Aorta (tissue), 5 donors: ENCODE data around the gene CUL9. TPM values are rescaled to one million over a fixed set of nuclear protein-coding genes. Genes with fewer than 3 reads are reported as not detected.

Source experiments
- ATAC-seq: fragments of 200-7000 bp; cut with Tn5 transposase; one replicate; pipeline ENCODE4 v1.9.1; 2022; ENCODE audit warnings: moderate library complexity; ENCODE audit not compliant: low FRiP score
- DNase-seq, 2 donors: peaks; one replicate each; pipeline ENCODE4 v3.0.0-alpha.2; 2020
- H3K27ac ChIP-seq, 2 donors: one replicate each; pipeline ENCODE4 v1.5.1; 2013; ENCODE audit warnings: low read length in 2 of 2, mild to moderate bottlenecking in 2 of 2, moderate library complexity in 2 of 2, control low read depth in 1 of 2, inconsistent platforms in 1 of 2, low read depth in 1 of 2
- H3K27me3 ChIP-seq, 2 donors: one replicate each; pipeline ENCODE4 v1.6.1; 2013; ENCODE audit warnings: control low read depth in 1 of 2, low read length in 1 of 2, mild to moderate bottlenecking in 1 of 2, moderate library complexity in 1 of 2; ENCODE audit not compliant: insufficient read depth in 2 of 2, control insufficient read depth in 1 of 2
- H3K36me3 ChIP-seq, 2 donors: one replicate each; pipeline ENCODE4 v1.6.1; 2013; ENCODE audit warnings: control low read depth in 1 of 2, low read length in 1 of 2, mild to moderate bottlenecking in 1 of 2; ENCODE audit not compliant: insufficient read depth in 2 of 2, control insufficient read depth in 1 of 2
- H3K4me1 ChIP-seq, 2 donors: one replicate each; pipeline ENCODE4 v1.6.1; 2013; ENCODE audit warnings: low read length in 2 of 2, control low read depth in 1 of 2, mild to moderate bottlenecking in 1 of 2, moderate library complexity in 1 of 2; ENCODE audit not compliant: insufficient read depth in 2 of 2, control insufficient read depth in 1 of 2
- H3K4me3 ChIP-seq, 2 donors: one replicate each; pipeline ENCODE4 v1.5.1; 2013; ENCODE audit warnings: low read length in 2 of 2, control low read depth in 1 of 2, mild to moderate bottlenecking in 1 of 2
- H3K9me3 ChIP-seq: one replicate; pipeline ENCODE4 v1.6.1; 2013; ENCODE audit warnings: mild to moderate bottlenecking, low read length; ENCODE audit not compliant: control insufficient read depth
- WGBS, 2 donors: extraction: QIAGEN DNeasy Blood & Tissue Kit; methylation state at CpG; one replicate each; pipeline ENCODE4 v1.1.7; 2013; 5-methylcytosine and 5-hydroxymethylcytosine counted together
- intact Hi-C, 2 donors: fragments of 100-400 bp; cut with DNase I; formaldehyde crosslinking; loops; one replicate each; pipeline versions ENCODE4 v1.14.2 to v1.15.0; 2022
- polyA plus RNA-seq, 2 donors: library from polyadenylated mRNA; stranded (reverse); fragments of 200-250 nt; gene quantifications; one replicate each; pipeline ENCODE4 v1.2.3, GENCODE V29; 2013
- total RNA-seq, 2 donors: library from RNA; stranded (reverse); fragmentation: NEBNext Ultra II Directional; extraction: Animal tissue kit (Norgen Biotek cat#: 25700); gene quantifications; one replicate each; pipeline ENCODE4 v1.2.1, GENCODE V29; 2021
- donor health status: healthy with polysubstance abuse.
- donor health status: Bipolar disorder and iron deficiency.
- donor health status: DM: no; HTN: no; CAD: no.
- donor health status: DM: no; HTN: no; CAD: no.
- donor health status: DM: yes; HTN: yes; CAD: no.

The CUL9 gene
- total and polyA plus RNA-seq, 4 donors: 8.1 to 106 (median 43.6) TPM

DNA sequence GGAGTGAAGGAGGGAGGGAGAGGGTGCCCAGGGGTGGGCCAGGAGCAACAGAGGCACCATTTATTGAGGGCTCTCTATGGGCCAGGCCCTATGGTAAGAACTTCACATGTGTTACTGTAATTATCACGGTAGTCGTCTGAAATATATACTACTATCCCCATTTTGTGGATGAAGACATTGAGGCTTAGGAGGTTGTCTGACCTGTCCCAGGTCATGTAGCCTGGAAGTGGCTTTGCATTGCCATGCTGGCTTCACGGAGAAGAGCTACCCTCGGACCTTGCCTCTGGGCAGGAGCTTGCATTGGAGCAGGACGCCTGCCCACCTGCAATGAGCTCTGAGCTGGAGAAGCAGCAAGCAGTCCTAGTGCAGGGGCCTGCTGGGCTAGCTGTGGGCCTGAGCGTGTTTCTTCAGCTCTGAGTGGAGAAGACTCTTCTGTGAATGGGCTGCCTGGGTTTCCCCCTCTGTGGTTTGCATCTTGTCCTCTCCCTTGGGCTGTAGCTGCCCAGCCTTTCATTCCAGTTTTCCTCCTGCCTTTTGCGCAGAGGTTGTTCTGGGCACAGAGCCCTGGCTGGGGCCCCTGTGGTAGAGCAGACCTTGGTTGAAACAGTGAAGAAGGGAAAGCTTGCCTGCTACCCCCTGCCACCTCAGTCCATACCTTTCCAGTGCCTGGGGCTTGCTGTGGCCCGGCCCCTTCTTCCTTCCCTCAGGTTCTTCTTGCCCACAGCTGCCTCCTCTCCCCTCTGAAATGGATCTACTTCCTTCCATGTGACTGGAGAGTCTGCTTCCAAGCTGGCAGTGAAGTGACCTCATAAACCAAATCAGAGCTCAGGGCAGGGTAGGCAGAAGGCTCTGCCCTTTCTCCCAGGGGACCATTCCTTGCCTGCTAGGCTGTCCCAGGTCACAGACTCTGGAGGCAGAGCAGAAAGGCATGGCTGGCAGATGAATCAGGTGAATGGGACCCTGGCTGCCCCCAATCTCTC is 35.0 kb upstream of the CUL9 start:
- Histone ChIP-seq H3K4me3 (no peak overlapping the region), H3K36me3 (no peaks in the 10 kb centered on the region), H3K27ac (no peak overlapping the region), H3K27me3 (no peaks in the 10 kb centered on the region), H3K9me3 (no peaks in the 10 kb centered on the region), H3K4me1 (peaks cover 0 to 5% of the 10 kb centered on the region in 2 donors)
- WGBS, 2 donors: 70 to 77% methylated on average over 8 of the region's 8 CpGs
- ATAC-seq (no peak), DNase-seq (no peak)
- intact Hi-C loops: no loop called here

DNA sequence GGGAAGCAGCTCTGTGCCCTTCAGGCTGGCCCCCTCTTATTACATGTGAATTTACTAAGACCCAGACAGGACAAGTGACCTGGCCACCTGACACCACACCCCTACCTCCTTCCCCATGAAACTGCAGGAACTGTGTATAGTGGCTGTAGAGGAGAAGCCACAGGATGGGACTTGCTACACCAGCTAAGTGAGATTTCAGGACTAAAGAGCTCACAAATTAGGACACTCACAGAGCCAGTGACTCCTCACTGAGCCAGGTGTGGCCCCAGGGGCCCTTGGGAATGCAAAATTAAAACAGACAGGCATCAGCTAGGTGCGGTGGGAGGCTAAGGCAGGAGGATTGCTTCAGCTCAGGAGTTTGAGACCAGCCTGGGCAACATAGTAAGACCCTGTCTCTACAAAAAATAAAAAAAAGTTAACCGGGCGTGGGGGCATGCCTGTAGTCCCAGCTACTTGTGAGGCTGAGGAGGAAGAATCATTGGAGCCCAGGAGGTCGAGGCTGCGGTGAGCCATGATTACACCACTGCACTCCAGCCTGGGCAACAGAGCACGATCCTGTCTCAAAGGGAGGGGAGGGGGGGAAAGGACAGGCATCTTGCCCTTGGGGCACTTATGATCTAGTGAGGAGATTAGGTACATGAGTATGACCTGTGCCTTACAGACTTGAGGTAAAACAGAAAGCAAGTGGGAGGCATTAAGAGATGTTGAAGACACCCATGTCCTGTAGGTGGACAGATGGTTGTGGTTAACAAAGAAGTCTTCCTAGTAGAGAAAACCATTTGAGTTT is 34.1 kb upstream of the CUL9 start:
- Histone ChIP-seq H3K36me3 (no peaks in the 10 kb centered on the region), H3K27me3 (no peaks in the 10 kb centered on the region), H3K4me1 (peaks cover 0 to 5% of the 10 kb centered on the region in 2 donors), H3K9me3 (no peaks in the 10 kb centered on the region), H3K4me3 (no peak overlapping the region), H3K27ac (no peak overlapping the region)
- intact Hi-C loops: no loop called here
- 93 to 94% methylated on average over 6 of the region's 6 CpGs for WGBS, 2 donors
- DNase-seq: no peak
- ATAC-seq: no peak

DNA sequence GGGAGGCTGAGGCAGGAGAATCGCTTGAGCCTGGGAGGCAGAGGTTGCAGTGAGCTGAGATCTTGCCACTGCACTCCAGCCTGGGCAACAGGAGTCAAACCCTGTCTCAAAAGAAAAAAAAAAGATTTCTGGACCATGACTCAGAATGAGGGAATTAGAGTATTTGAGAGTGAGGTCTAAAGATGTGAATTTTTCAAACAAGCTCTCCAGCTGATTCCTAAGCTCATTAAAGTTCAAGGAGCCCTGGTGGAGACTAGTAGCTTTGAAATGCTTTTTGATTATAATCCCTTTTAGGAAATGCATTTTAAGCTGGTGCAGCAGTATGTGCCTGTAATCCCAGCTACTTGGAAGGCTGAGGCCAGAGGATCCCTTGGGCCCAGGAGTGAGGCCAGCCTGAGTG is 32.7 kb upstream of the CUL9 start:
- DNase-seq (no peak), ATAC-seq (no peak)
- intact Hi-C loops: no loop called here
- no peak overlapping the region for H3K27ac ChIP-seq
- H3K9me3 ChIP-seq: no peaks in the 10 kb centered on the region
- peaks cover 0 to 5% of the 10 kb centered on the region in 2 donors for H3K4me1 ChIP-seq
- H3K36me3 ChIP-seq: no peaks in the 10 kb centered on the region
- H3K27me3 ChIP-seq: no peaks in the 10 kb centered on the region
- no peak overlapping the region for H3K4me3 ChIP-seq
- WGBS, 2 donors: 95 to 97% methylated on average over 1 of the region's 1 CpG

DNA sequence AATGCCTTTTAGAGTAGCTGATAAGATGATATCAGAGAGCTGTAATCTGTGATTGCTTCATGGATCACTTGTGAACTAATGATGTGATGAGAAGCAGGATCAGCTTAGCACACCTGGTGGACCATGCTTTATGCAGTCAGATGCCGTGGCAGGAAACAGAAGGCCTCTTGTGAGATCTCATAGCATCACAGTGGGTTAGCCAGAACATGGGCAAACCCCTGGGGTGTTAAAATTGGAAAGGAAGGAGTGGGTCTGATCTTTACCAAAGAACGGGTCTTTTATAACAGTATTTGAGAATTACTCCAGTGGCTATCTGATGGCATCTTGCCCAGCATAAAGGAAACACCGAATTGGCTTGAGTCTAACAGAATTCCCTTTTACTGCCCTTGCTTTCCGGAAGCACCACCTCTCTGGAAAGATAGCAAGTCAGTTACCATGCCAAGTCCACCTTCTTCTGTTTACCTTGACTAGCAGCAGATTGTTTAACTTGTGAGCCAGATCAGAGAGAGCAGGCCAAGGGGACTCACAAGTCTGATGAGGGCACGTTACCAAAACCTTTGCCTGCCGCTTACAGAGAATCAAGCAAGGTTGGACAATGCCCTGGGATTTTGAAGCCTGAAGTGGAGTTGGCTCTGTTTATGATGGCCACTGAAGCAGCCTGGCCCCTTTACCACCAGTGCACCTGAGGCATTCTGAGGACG is 31.8 kb upstream of the CUL9 start:
- Histone ChIP-seq H3K4me3 (no peak overlapping the region), H3K36me3 (no peaks in the 10 kb centered on the region), H3K9me3 (no peaks in the 10 kb centered on the region), H3K27me3 (no peaks in the 10 kb centered on the region), H3K4me1 (peaks cover 0 to 5% of the 10 kb centered on the region in 2 donors), H3K27ac (peak overlapping the region in 1 of 2 donors; percentile 32)
- no peak for DNase-seq
- intact Hi-C loops: no loop called here
- 11 to 14% methylated on average over 7 of the region's 7 CpGs for WGBS, 2 donors
- no peak for ATAC-seq

DNA sequence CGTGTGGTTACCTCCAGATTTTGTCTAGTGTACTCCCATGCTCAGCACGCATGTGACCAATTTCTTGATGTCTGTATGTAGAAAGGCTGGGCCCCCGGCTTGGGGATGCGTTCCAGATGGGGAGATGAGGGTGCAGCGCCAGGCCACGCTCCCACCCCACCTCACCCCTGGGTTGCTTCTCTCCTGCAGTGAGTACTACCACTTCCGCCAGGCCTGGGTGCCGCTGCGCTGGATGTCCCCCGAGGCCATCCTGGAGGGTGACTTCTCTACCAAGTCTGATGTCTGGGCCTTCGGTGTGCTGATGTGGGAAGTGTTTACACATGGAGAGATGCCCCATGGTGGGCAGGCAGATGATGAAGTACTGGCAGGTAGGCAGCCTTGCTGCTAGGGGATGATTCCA is 22.4 kb upstream of the CUL9 start:
- H3K36me3 ChIP-seq: no peaks in the 10 kb centered on the region
- H3K27me3 ChIP-seq: no peaks in the 10 kb centered on the region
- H3K4me1 ChIP-seq: no peaks in the 10 kb centered on the region
- no peak overlapping the region for H3K4me3 ChIP-seq
- no peaks in the 10 kb centered on the region for H3K9me3 ChIP-seq
- intact Hi-C loops: no loop called here
- DNase-seq (no peak), ATAC-seq (no peak)
- WGBS, 2 donors: 91 to 94% methylated on average over 11 of the region's 11 CpGs
- H3K27ac ChIP-seq: no peak overlapping the region

DNA sequence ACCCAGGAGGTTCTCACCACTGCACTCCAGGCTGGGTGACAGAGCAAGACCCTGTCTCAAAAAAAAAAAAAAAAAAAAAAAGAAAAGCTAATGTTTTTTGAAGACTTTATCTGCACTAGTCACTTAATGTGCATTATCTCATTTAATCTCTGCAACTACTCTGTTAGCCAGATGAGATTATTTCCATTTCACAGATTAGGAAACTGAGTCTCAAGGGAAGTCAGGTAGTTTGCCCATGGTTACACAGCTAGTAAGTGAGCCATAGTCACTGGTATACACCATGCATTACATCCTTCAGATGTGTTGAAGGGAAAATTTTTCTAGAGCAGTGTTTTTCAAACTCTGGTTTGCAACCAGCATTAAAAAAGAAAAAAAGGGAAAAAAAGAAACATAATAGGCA is 18.1 kb upstream of the CUL9 start:
- H3K27ac ChIP-seq: no peak overlapping the region
- intact Hi-C loops: no loop called here
- ATAC-seq: no peak
- H3K36me3 ChIP-seq: no peaks in the 10 kb centered on the region
- H3K4me3 ChIP-seq: no peak overlapping the region
- no peaks in the 10 kb centered on the region for H3K4me1 ChIP-seq
- no peaks in the 10 kb centered on the region for H3K27me3 ChIP-seq
- no peak for DNase-seq
- H3K9me3 ChIP-seq: no peaks in the 10 kb centered on the region

DNA sequence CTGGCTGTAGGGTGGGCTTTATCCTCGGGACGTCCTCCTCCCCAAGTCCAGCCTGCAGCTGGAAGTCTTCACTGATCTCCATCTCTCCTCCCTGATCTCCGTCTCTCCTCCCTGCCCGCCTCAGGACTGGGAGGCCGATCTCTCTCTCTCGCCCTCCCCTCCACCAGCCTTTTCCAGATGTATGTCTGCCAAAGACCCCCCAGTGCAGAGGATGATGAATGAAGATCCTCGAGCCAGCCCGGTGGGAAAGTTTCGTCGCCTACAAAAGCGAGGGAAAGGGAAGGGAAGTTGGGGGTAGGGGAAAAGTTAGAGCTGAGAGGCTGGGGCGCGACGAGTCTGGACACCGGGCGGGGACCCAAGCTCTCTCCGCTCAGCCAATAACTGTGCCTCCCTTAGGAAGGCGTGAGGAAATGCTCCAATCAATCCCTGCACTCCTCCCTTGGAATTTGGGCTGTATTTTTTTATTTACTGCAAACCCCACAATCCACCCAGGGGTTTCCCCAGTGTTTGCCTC is 11.5 kb upstream of the CUL9 start:
- no peaks in the 10 kb centered on the region for H3K4me1 ChIP-seq
- intact Hi-C loops: no loop called here
- H3K27ac ChIP-seq: peak overlapping the region; percentile 57 to 92
- H3K4me3 ChIP-seq: peak overlapping the region; percentile 23 to 55
- ATAC-seq (peak; percentile 78), DNase-seq (peak; percentile 88 to 91)
- no peaks in the 10 kb centered on the region for H3K27me3 ChIP-seq
- H3K36me3 ChIP-seq: no peaks in the 10 kb centered on the region
- 0 to 1% methylated on average over 18 of the region's 18 CpGs for WGBS, 2 donors
- H3K9me3 ChIP-seq: no peaks in the 10 kb centered on the region

DNA sequence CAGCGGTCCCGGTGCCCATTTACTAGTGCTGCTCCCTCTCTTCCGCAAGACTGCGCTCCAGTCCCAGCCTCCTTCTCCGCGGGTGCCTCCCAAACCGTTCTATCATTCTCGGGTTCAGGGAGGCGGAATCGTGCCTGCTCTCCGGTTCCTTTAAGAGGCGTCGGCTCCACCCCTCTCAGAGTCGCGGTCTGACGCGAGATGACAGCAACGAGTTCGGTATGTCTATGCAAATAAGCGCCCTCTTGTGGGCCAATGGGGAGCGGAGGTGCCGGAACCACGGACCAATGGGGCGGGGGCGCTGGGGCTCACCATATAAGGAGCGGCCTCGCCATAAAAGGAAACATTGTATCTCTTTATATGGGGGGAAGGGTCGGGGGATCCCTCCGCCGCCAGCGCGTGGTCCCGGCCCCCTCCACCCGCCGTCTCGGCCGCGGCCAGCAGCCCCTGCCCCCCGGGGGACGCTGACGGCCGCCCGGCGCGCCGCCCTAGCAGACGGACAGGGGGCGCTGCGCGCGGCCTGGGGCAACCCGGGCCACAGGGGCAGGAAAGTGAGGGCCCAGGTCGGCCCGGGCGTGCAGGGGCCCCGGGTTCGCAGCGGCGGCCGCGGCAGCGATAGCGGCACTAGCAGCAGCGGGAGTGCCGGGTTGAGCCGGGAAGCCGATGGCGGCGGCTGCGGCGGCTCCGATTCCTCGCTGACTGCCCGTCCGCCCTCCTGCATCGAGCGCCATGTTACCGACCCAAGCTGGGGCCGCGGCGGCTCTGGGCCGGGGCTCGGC is 10.9 kb upstream of the CUL9 start, which contains the start of gene SRF:
Gene SRF (plus strand): TSS at position 339 of the 776 bp plus-strand sequence. CDS start 388 bp downstream, at position 727.
- ATAC-seq (peak; percentile 91), DNase-seq (peak; percentile 100)
- intact Hi-C loops: no loop called here
- Histone ChIP-seq H3K27me3 (no peaks in the 10 kb centered on the region), H3K4me1 (no peaks in the 10 kb centered on the region), H3K4me3 (peak within 1 kb of the TSS; percentile 76 to 82), H3K9me3 (no peaks in the 10 kb centered on the region), H3K27ac (peak within 1 kb of the TSS; percentile 88 to 98), H3K36me3 (peaks cover 0 to 5% of the 10 kb centered on the region in 2 donors)
- WGBS, 2 donors: 0 to 1% methylated on average over 50 to 83 of the region's 83 CpGs
